Activated T-cell treated with anti-CD3 and anti-CD28 coated beads for 48 hours (primary cell): ENCODE measurements around the gene ZFAND3.

Source experiments
- DNase-seq: peaks from one replicate; pipeline ENCODE4 v3.0.0-alpha.2; 2020; ENCODE audit warnings: low read depth

ZFAND3 gene

GRCh38 chr6:37827603-37828265, 8.2 kb downstream of the ZFAND3 start:
- no peak for DNase-seq

GRCh38 chr6:37830225-37830624, 10.7 kb downstream of the ZFAND3 start:
- no peak for DNase-seq

GRCh38 chr6:37831457-37831856, 11.9 kb downstream of the ZFAND3 start:
- no peak for DNase-seq

- no peak for DNase-seq
Measured at GRCh38 chr6:37835923-37836322, 16.4 kb downstream of the ZFAND3 start.

GRCh38 chr6:37838219-37838921, 18.8 kb downstream of the ZFAND3 start:
- no peak for DNase-seq

- DNase-seq: no peak
Measured at GRCh38 chr6:37840143-37840939, 20.8 kb downstream of the ZFAND3 start.

- no peak for DNase-seq
Measured at GRCh38 chr6:37840940-37841300, 21.4 kb downstream of the ZFAND3 start.

GRCh38 chr6:37845026-37845911, 25.7 kb downstream of the ZFAND3 start:
- no peak for DNase-seq

- DNase-seq: no peak
Measured at GRCh38 chr6:37845930-37846329, 26.4 kb downstream of the ZFAND3 start.

GRCh38 chr6:37847704-37848103, 28.2 kb downstream of the ZFAND3 start:
- DNase-seq: no peak

GRCh38 chr6:37848371-37848770, 28.8 kb downstream of the ZFAND3 start:
- DNase-seq: no peak

GRCh38 chr6:37850260-37850659, 30.7 kb downstream of the ZFAND3 start:
- no peak for DNase-seq

GRCh38 chr6:37850728-37851285, 31.3 kb downstream of the ZFAND3 start:
- no peak for DNase-seq

- no peak for DNase-seq
Measured at GRCh38 chr6:37851997-37852524, 32.5 kb downstream of the ZFAND3 start.

GRCh38 chr6:37856285-37856684, 36.8 kb downstream of the ZFAND3 start:
- no peak for DNase-seq

- DNase-seq: no peak
Measured at GRCh38 chr6:37858363-37858762, 38.8 kb downstream of the ZFAND3 start.

GRCh38 chr6:37860226-37860839, 40.8 kb downstream of the ZFAND3 start:
- DNase-seq: no peak

- DNase-seq: no peak
Measured at GRCh38 chr6:37861452-37861851, 41.9 kb downstream of the ZFAND3 start.

GRCh38 chr6:37862430-37862829, 42.9 kb downstream of the ZFAND3 start:
- DNase-seq: no peak

GRCh38 chr6:37862992-37863391, 43.5 kb downstream of the ZFAND3 start:
- DNase-seq: no peak

GRCh38 chr6:37864250-37864649, 44.7 kb downstream of the ZFAND3 start:
- no peak for DNase-seq
